ENCODE measurements around the gene SLC26A8.

SLC26A8 gene

DNA sequence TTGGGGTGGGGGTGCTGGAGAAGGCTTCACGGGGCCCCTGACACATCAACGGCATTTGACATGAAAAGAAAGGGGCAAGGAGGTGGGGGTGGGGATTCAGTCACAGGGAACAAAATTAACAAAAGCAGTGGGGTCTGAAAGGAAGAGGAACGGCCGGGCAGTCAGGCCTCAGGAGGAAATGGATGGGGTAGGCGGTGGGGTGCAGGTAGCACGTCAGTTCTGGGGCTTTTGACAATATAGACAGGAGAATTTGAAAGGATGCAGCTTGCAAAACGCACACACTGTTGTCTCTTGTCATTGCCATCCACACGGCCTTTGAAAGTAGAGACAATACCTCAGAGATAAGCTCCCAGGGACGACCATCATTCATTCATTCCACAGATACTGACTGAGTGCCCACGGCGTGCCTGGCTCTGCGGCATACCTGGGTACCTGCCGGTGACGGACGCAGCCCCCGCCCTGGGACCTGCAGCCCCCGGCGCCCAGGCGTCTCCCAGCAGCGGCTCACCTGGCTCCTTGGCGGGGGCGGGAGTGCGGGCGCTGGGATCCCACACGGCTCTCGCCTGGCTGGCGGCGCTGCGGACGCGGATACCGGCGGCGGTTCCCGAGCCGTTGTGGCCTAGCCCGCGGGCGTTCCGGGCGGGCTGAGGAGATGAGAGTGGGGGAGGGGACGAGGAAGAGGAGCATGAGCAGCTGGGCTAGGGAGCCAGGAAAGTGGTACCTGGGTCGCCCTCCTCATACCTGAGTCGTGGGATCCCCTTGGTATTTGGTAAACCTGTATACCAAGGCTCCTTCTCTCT lies at the start of gene SLC26A8:
Gene SLC26A8, minus strand, starts transcription at position 646 of the 800 bp plus-strand sequence. CDS start 4,934 bp downstream, outside the sequence.
- DNase-seq = peak in 30 of 42 donors; percentile 7 to 57 (median 32)
- intact Hi-C loops (cut with DNase I) = loop anchor here (10.0 kb wide), 1 partner anchor 331 kb away; no protein-coding TSS in a partner anchor

- DNase-seq = no peak
- intact Hi-C loops (cut with DNase I) = no loop called here
These were observed 49.1 kb upstream of the SLC26A8 start for GRCh38 chr6:36073587-36073986.

DNA sequence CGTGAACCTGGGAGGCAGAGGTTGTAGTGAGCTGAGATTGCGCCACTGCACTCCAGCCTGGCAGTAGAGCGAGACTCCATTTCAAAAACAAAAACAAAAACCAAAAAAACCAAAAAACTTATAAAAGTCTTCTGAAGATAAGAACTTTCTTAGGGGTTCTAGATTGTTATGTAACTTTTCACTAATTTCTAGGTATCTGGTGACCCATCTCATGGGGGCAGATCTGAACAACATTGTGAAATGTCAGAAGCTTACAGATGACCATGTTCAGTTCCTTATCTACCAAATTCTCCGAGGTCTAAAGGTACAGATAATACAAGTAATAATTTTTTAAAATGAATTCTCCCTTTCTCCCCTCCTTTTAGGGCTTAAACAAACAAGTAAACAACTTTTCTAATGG lies 48.2 kb upstream of the SLC26A8 start:
- DNase-seq = no peak
- intact Hi-C loops (cut with DNase I) = no loop called here

DNA sequence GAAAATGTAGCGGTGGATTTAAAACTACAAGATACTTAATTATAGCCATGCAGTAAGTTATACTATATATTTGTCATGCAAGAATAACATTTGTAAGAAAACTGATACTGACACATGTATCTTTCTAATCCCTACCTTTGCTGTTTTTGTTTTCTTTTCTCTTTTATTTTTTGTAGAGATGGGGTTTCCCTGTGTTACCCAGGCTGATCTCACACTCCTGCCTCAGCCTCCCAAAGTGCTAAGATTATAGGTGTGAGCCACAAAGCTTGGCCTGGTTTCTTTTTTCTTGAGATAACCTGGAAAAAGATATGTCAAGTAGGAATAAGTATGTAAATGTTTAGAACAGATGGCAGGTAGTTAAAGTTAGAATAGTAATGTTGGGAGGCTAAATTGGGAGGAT lies 47.3 kb upstream of the SLC26A8 start:
- no peak for DNase-seq

GRCh38 chr6:36071281-36071680 lies 46.8 kb upstream of the SLC26A8 start:
- no peak for DNase-seq
- intact Hi-C loops (cut with DNase I) = no loop called here

More for the DNA sequence above, 47.3 kb upstream of the SLC26A8 start:
- intact Hi-C loops (cut with DNase I) = no loop called here

- intact Hi-C loops (cut with DNase I) = no loop called here
- DNase-seq = no peak
These were observed 45.8 kb upstream of the SLC26A8 start for GRCh38 chr6:36070252-36070651.

- no peak for DNase-seq
- intact Hi-C loops (cut with DNase I) = no loop called here
These were observed 45.1 kb upstream of the SLC26A8 start for GRCh38 chr6:36069573-36069972.

GRCh38 chr6:36068586-36068985 lies 44.1 kb upstream of the SLC26A8 start:
- DNase-seq = no peak
- intact Hi-C loops (cut with DNase I) = no loop called here

DNA sequence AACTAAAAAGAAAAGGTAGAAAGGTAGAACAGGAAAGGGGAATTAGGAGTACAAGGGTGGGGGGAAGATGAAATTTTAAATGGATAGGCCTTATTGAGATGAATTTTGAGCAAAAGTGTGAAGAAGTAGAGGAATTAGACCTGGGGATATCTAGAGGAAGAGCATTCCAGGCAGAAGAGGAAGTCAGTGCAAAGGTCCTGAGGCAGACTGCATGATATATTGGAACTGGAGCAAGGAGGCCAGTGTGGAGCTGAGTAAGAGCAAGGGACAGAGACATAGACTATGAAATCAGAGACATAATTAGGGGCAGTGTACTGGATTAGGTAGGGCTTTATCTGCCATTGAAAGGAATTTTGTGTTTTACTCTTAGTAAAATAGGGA lies 43.6 kb upstream of the SLC26A8 start:
- intact Hi-C loops (cut with DNase I) = no loop called here
- no peak for DNase-seq

DNA sequence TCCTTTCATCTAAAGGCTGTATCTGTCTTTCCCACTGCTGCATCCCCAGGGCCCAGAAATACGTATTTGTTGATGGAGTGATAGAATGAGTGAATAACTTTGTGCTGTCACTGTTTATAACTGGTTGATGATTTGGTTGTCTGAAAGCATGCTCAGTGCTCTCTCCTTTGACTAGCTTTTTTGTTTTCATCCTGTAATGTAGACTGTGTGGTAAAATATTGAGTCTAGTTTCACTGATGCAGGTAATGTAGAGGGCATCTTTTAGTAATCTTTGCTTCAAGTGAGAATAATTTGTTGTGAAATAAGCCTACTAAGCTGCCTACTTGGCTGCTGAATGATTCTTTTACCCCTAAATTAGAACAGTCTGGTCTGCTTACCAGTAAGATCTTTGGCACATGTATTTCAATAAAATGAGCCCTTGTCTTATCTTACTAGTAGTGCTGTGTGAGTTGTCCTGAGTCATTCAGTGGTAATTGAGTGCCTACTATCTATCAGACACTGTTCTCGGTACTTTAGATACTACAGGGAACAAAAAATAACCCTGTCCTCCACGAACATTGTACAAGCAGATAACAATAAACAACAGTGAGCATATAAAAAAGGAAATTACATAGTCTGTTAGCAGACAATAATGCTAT lies 43.1 kb upstream of the SLC26A8 start:
- intact Hi-C loops (cut with DNase I) = no loop called here
- no peak for DNase-seq

GRCh38 chr6:36066817-36067216 lies 42.4 kb upstream of the SLC26A8 start:
- intact Hi-C loops (cut with DNase I) = no loop called here
- no peak for DNase-seq

DNA sequence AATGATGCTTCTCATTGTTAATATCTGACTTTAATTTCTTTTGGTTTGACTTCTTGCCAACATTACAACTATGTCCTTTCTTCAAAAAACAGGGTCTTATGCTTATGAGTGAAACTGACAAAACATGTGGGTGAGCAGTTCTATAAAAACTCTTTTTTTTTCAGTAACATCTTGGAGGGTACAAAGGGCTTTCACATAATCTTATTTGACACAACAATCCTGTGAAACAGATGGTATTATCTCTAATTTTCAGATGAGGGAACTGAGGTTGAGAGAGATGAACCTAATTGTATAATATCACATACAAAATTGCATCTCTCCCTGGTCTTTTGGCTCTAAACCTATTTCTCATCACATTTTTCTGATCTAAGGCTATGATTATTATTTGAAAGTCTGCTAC lies 41.5 kb upstream of the SLC26A8 start:
- DNase-seq = no peak
- intact Hi-C loops (cut with DNase I) = no loop called here

GRCh38 chr6:36064770-36065396 lies 40.4 kb upstream of the SLC26A8 start:
- DNase-seq = no peak
- intact Hi-C loops (cut with DNase I) = no loop called here

DNA sequence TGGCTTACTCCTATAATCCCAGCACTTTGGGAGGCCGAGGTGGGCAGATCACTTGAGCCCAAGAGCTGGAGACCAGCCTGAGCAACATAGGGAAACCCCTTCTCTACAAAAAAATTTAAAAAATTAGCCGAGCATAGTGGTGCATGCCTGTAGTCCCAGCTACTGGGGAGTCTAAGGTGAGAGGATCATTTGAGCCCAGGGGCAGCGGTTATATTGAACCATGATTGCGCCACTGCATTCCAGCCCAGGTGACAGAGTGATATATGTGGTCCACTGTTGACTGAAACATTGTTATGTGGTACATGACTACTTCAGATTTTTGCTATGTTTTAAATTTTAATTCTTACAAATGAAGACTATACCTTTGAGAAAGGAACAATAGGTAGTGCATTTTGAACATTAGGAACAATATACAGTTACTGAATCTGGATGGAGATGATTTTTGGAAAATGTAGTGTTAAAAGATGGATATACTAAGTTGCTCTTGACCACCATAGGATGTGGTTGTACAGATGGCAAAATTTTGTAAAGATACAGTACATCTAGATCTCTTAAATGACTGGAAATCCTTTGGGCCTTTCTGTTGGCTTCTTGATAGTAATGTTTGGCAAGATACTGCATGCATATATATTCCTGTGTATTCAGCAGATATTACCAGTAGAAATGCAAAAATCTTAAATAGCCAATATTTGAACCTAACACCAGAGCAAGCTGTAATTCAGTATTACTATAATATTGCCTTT lies 39.0 kb upstream of the SLC26A8 start:
- no peak for DNase-seq
- intact Hi-C loops (cut with DNase I) = no loop called here

DNA sequence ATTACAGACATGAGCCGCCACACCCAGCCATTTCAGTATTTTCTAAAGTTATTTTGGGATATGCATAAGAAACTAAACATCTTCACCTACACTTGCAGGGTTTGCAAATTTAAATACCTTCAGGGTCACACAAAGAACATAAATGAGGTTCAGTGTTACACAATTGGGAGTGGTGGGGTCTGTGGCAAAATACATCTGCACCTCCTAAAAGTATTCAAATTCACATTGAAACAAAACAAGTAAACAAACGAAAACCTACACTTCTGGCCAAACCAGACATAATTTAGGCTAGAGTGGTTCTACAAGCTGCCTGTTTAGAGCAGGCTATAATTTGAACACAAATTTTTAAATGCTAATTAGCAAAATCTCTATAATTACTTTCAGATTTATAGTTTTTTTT lies 37.8 kb upstream of the SLC26A8 start:
- intact Hi-C loops (cut with DNase I) = no loop called here
- DNase-seq = no peak

GRCh38 chr6:36061236-36061635 lies 36.8 kb upstream of the SLC26A8 start:
- intact Hi-C loops (cut with DNase I) = no loop called here
- no peak for DNase-seq

DNA sequence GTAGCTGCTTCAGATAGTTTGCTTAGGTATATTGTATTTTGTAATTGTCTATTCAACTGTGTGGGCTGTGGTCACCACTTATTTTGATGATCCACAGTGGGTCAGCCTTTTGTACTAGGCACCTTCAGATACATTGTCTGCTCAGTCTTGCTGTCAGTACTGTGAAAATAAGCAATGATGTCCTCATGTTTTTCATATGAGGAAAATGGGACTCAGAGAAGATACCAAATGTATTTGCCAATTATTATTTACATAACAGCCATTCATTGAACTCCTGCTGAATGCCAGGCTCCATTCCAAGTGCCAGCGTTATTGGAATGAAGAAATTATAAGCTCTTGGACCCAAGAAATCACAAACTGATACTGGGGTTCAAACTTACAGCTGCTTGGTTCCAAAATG lies 31.7 kb upstream of the SLC26A8 start:
- no peak for DNase-seq
- intact Hi-C loops (cut with DNase I) = no loop called here

DNA sequence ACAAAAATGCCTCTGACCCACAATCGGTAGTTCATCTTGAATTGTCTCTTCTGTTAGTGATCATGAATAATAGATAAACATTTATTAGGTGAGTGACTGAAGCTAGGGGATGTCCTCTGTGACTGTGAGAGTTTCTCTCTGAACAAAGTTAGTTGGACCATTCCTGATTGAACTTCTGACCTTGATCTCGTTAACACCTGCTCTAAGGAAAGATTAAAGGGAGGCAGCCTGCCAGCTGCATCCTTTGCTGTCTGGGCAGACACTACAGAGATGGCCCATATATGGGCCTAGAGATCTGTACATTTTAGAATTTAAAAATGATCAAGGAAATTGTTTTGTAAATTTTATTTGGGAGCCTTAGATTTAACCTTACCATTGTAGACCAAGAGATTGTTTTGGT lies 30.5 kb upstream of the SLC26A8 start:
- no peak for DNase-seq
- intact Hi-C loops (cut with DNase I) = no loop called here

DNA sequence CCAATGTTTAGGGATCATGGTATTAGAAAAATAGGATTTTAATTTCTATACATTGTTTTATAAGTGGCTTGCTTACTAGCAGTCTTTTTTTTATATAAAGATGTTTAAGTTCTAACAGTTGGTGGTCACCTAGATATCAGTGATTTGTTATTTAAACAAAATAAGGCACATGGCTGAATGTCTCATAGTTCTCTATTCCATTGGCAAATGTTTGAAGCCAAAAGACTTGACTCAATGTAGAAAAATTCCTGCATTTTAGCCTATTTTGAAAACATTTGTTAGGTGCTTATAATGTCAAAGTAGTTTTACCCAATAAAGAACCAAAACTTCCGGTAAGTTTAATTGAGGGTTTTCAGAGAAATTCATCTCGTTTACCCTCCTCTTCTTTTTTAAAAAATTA lies 30.0 kb upstream of the SLC26A8 start:
- intact Hi-C loops (cut with DNase I) = no loop called here
- no peak for DNase-seq

GRCh38 chr6:36053878-36054277 lies 29.4 kb upstream of the SLC26A8 start:
- intact Hi-C loops (cut with DNase I) = no loop called here
- DNase-seq = no peak

Measured in head of caudate nucleus (tissue), 42 donors.